IMR-90 (cell line): ENCODE measurements around the gene GUCD1.

Source experiments
- BHLHE40 ChIP-seq: fragments of 150-350 bp; IDR thresholded peaks from 2 replicates; pipeline ENCODE4 v1.6.1; 2016; ENCODE audit warnings: mild to moderate bottlenecking, low read depth, low read length
- CEBPB ChIP-seq: IDR thresholded peaks from 2 replicates; pipeline ENCODE4 v1.6.1; 2012; ENCODE audit warnings: low read depth, low read length, improper control_type of control experiment
- CTCF ChIP-seq: conservative IDR thresholded peaks from 2 replicates; pipeline ENCODE4 v1.5.1; 2012; ENCODE audit warnings: mild to moderate bottlenecking, low read depth, low read length, improper control_type of control experiment
- FOS ChIP-seq: fragments of 150-350 bp; IDR thresholded peaks from 2 replicates; pipeline ENCODE4 v1.6.1; 2016; ENCODE audit warnings: low read depth, low read length
- NFE2L2 ChIP-seq: fragments of 150-350 bp; IDR thresholded peaks from 2 replicates; pipeline ENCODE4 v1.6.1; 2016; ENCODE audit warnings: low read depth, mild to moderate bottlenecking, low read length
- POLR2A ChIP-seq: IDR thresholded peaks from 2 replicates; pipeline ENCODE4 v1.6.1; 2012; ENCODE audit warnings: mild to moderate bottlenecking, low read depth, low read length
- RAD21 ChIP-seq: IDR thresholded peaks from 2 replicates; pipeline ENCODE4 v1.6.1; 2012; ENCODE audit warnings: low read length, improper control_type of control experiment
- RFX5 ChIP-seq: IDR thresholded peaks from 2 replicates; pipeline ENCODE4 v1.8.0; 2012; ENCODE audit warnings: low read depth, mild to moderate bottlenecking, low read length, moderate library complexity
- SMC3 ChIP-seq: fragments of 150-350 bp; IDR thresholded peaks from 2 replicates; pipeline ENCODE4 v1.6.1; 2016; ENCODE audit warnings: low read depth, mild to moderate bottlenecking, antibody characterized with exemption, low read length, moderate library complexity

- TF ChIP-seq CTCF = no peak
- TF ChIP-seq POLR2A = no peak
- TF ChIP-seq NFE2L2 = no peak
- no peak for TF ChIP-seq RAD21
- no peak for TF ChIP-seq FOS
- no peak for TF ChIP-seq CEBPB
- TF ChIP-seq BHLHE40 = no peak
- TF ChIP-seq SMC3 = no peak
- TF ChIP-seq RFX5 = no peak
These were observed 16.3 kb upstream of the GUCD1 start for GRCh38 chr22:24571266-24571665.
